AG09309 (cell line): ENCODE data around the gene THOC5.
A peak's percentile ranks its signal among the peaks of the same experiment; 100 is the strongest.
"Not testable (repeated sequence)": the region's sequence is repeated elsewhere in the genome, so short reads cannot be mapped to it uniquely, and the experiment has no call there.

ENCODE experiments used
- DNase-seq: peaks from one replicate; pipeline ENCODE4 v3.0.0-alpha.2; 2010; ENCODE audit warnings: low read depth
- H3K4me3 ChIP-seq: 2 replicates; pipeline ENCODE4 v1.5.1; 2011; ENCODE audit warnings: mild to moderate bottlenecking, low read depth, low read length, moderate library complexity; ENCODE audit not compliant: control insufficient read depth
- TF ChIP-seq, protein P1 (sequence below): IDR thresholded peaks from 2 replicates; pipeline ENCODE4 v1.5.1; 2011; ENCODE audit warnings: mild to moderate bottlenecking, low read depth, low read length, inconsistent platforms; ENCODE audit not compliant: insufficient read depth, control insufficient read depth; ENCODE audit errors: missing control alignments

The THOC5 gene

DNA sequence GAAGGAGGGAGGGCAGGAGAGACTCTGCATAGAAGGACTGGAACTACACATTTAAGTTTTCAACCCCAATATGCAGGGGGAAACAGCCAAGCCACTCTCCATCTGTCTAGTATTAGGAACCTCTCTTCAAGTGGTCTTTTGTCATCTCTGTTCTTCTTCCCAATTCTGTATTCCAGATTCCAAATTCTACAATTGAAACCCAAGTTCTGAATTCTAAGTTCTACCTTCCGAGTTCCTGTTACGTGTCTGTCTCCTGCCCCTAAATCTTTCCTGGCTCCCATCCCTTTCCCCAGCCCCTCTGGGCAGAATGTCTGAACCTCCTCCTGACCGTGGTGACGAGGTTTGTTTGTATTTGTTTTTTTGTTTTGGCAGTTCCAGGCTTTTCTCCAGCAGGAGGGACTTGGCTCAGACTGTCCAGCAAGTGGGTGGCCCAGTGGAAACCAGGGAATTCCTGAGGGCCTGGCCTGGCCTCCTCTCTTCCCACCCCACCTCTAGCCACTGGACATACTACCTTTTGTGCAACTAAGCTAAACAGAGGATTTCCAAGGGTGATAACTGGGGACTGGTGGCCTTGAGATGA is 1.6 kb upstream of the THOC5 start:
- no peak for DNase-seq
- TF ChIP-seq, protein P1, sequence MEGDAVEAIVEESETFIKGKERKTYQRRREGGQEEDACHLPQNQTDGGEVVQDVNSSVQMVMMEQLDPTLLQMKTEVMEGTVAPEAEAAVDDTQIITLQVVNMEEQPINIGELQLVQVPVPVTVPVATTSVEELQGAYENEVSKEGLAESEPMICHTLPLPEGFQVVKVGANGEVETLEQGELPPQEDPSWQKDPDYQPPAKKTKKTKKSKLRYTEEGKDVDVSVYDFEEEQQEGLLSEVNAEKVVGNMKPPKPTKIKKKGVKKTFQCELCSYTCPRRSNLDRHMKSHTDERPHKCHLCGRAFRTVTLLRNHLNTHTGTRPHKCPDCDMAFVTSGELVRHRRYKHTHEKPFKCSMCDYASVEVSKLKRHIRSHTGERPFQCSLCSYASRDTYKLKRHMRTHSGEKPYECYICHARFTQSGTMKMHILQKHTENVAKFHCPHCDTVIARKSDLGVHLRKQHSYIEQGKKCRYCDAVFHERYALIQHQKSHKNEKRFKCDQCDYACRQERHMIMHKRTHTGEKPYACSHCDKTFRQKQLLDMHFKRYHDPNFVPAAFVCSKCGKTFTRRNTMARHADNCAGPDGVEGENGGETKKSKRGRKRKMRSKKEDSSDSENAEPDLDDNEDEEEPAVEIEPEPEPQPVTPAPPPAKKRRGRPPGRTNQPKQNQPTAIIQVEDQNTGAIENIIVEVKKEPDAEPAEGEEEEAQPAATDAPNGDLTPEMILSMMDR = no peak
- no peak overlapping the region for H3K4me3 ChIP-seq

DNA sequence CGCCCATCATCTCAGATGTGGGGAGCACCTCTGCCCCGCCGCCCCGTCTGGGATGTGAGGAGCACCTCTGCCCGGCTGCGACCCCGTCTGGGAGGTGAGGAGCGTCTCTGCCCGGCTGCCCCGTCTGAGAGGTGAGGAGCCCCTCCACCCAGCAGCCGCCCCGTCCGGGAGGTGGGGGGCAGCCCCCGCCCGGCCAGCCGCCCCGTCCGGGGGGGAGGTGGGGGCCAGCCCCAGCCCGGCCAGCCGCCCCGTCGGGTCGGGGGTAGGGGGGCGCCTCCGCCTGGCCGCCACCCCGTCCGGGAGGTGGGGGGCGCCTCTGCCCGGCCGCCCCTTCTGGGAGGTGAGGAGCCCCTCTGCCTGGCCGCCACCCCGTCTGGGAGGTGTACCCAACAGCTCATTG is 1.2 kb downstream of the THOC5 start:
- DNase-seq = not testable (repeated sequence)
- peak overlapping the region; percentile 70 for H3K4me3 ChIP-seq

DNA sequence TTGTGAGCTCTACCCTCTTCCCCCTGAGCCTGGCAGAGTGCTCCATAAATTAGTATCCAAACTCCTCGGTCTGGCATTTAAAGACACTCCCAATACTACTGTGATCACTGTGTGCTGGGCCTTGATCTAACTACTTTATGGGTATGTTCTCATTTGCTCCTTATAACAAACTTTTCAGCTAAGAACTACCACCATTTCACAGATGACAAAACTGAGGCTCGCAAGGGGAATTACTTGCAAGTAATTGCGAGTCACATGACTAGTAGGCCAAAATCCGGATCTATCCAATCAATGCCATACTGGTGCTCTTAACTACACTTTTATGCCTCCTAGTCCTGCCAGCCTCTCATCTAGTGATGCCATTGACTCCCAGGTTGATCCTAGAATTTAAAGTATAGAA is 3.6 kb downstream of the THOC5 start:
- no peak overlapping the region for H3K4me3 ChIP-seq
- TF ChIP-seq, protein P1 = no peak
- DNase-seq = no peak

DNA sequence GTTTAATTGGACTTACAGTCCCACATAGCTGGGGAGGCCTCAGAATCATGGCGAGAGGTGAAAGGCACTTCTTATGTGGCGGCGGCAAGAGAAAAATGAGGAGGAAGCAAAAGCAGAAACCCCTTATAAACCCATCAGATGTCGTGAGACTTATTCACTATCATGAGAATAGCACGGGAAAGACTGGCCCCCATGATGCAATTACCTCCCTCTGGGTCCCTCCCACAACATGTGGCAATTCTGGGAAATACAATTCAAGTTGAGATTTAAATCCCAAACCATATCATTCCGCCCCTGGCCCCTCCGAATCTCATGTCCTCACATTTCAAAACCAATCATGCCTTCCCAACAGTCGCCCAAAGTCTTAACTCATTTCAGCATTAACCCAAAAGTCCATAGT is 8.5 kb downstream of the THOC5 start:
- H3K4me3 ChIP-seq, DNase-seq: not testable (repeated sequence)

DNA sequence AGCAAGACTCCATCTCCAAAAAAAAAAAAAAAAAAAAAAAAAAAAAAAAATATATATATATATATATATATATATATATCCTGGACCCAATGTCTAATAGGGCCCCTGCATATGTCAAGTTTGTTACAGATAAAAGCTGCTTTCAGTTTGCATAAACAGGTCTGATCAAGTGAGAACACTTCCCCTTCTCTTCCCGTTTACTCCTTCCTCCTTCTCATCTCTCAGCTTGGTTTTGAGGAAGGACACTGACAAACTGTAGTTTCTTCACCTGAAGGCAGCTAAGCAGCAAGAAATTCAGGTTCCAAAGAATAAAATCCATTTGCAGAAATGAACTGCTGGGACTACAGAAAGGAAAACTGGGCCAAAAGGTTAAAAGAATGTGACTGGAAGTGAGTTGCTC is 11.7 kb downstream of the THOC5 start:
- H3K4me3 ChIP-seq = no peak overlapping the region
- no peak for DNase-seq
- TF ChIP-seq, protein P1 = no peak

DNA sequence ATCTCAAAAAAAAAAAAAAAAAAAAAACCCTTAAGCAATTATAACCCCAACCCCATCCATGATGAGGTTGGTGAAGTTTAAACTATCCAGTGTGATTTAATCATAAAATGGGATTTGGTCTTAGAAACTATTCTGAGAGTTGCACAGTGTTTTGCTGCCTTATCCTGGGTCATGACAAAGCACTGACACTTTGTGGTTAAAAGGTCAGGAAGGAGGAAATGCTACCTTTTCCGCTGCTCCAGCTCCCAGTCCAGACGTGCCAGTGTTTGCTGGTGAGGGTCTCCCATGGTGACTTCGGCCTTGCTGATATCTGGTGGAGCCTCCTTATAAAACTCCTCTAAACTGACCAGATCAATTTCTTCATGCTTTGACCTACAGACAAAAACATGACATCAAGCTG is 14.5 kb downstream of the THOC5 start:
- DNase-seq = no peak
- TF ChIP-seq, protein P1 = no peak
- no peak overlapping the region for H3K4me3 ChIP-seq

DNA sequence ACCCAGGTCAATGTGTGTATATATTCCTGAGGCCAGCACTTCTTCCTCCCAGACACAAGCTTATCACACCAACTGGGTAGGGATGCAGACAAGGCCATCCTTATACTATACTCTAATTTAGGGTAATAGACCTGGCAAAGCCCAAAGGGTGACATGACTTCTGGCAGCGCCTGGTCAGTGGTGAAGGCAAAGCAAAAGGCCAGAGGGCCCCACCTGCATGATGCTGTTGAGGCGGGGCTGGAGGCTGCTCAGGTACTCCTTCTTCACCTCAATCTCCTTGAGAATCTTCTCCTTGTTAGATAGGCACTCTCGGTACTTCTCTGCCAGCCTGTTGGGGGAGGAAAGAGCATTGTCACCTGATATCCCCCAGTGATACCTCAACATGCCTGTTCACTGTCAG is 17.1 kb downstream of the THOC5 start:
- TF ChIP-seq, protein P1 = no peak
- no peak for DNase-seq
- H3K4me3 ChIP-seq = no peak overlapping the region

DNA sequence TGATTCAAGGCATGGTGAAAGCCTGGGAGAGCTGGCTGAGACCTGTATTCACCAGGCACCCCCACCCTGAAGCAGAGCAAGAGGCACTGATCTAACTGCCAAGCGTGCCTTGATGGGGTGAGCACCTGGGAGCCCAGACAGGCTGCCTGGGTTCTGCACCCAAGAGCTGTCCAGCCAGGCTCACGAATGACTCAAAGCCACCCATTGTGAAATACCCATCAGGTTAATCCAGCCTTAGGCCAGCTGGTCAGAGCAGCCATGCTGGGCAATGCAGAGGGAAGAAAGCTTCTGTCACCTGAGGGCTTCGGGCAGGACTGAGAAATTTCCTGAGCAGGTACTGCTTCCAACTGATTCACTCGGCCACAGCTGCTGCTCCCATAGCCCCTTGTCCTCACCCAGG is 22.1 kb downstream of the THOC5 start:
- DNase-seq = no peak
- TF ChIP-seq, protein P1 = no peak
- no peak overlapping the region for H3K4me3 ChIP-seq
